LNCAP (cell line): ENCODE data around the gene HSFX1.

ENCODE experiments used
- CTCF ChIP-seq: fragments of 450-650 bp; IDR thresholded peaks from 2 replicates; pipeline ENCODE4 v1.5.1; 2017; ENCODE audit warnings: mild to moderate bottlenecking

The HSFX1 gene

GRCh38 chrX:149819371-149819770 lies 45.5 kb downstream of the HSFX1 start:
- TF ChIP-seq CTCF = no peak

GRCh38 chrX:149825424-149825823 lies 51.6 kb downstream of the HSFX1 start:
- peak; percentile 46 for TF ChIP-seq CTCF
